Measurements from ENCODE around the gene SLC9A3. TPM values are rescaled to one million over a fixed set of nuclear protein-coding genes. Genes with fewer than 3 reads are reported as not detected.

SLC9A3 gene
- total RNA-seq, 1 experiment from 2014 or later: 1.9 TPM

DNA sequence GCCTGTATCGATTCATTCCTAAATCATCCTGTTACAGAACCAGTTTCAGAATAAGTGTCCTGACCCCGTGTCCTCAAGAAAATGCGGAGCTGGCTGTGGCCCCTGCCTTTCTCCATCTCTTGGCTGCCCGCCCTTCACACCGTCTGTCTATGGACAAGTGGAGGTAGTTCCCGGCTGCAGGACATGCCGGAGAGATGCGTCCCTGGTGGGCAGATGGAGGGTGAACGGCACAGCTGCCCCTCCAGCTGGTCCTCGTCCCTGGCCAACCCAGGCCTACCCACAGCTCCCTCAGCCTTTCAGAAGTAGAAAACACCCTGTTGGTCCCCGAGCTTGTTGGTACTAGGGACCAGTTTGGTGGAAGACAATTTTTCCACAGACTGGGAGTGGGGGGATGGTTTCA is 96.0 kb downstream of the SLC9A3 start:
- POLR2A ChIA-PET (ENCODE audit: low non-redundant PET): no interaction called here

DNA sequence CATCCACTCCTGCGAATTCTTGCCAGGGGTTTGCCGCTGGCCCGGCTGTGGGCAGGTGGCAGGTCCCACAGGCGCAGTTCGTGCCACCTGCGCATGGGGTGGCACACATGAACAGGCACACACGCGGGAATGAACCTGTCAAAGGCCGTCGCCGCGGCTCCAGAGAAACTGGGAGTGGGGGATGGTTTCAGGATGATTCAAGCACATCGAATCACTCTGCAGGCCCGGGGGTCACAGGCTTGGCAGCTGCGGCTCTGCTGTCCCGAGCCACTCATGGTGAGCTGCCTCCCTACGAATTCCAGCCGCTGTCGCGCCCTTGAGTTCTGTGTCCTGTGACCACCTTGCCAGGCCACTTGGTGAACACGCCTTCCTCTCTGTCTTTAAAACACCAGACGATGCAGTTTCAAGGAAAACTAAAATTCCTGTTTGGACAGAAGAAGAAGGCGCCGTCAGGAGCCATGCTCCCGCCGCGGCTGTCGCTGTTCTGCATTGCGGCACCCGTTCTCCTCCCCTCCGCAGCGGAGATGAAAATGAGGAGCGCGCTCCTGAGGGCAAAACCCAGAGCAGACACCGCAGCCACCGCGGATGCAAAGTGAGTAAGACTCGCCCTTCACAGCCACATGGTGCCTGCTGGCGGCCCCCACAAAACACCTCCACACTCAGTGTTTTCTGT is 96.7 kb downstream of the SLC9A3 start:
- no peak for DNase-seq (ENCODE audit: low spot score)
- intact Hi-C loops (cut with micrococcal nuclease; ENCODE audit: unreplicated experiment): no loop called here
- TF ChIP-seq, protein P1, sequence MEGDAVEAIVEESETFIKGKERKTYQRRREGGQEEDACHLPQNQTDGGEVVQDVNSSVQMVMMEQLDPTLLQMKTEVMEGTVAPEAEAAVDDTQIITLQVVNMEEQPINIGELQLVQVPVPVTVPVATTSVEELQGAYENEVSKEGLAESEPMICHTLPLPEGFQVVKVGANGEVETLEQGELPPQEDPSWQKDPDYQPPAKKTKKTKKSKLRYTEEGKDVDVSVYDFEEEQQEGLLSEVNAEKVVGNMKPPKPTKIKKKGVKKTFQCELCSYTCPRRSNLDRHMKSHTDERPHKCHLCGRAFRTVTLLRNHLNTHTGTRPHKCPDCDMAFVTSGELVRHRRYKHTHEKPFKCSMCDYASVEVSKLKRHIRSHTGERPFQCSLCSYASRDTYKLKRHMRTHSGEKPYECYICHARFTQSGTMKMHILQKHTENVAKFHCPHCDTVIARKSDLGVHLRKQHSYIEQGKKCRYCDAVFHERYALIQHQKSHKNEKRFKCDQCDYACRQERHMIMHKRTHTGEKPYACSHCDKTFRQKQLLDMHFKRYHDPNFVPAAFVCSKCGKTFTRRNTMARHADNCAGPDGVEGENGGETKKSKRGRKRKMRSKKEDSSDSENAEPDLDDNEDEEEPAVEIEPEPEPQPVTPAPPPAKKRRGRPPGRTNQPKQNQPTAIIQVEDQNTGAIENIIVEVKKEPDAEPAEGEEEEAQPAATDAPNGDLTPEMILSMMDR (conservative IDR thresholded peaks at IDR 0.05; ENCODE audit: low read depth, low read length): no peak
- no peak for TF ChIP-seq EZH2 (IDR thresholded peaks at IDR 0.05; ENCODE audit: borderline replicate concordance, low read depth, low read length, poor library complexity, severe bottlenecking)
- CTCF ChIA-PET: no interaction called here
- H3K27ac ChIP-seq (ENCODE audit: low read depth, low read length, poor library complexity, severe bottlenecking): no peak overlapping the region
- BruUV-seq (replicated peaks): no TSS peak
- H3K4me3 ChIP-seq (ENCODE audit: low read depth, low read length, poor library complexity, severe bottlenecking): no peak overlapping the region
- POLR2A ChIA-PET (ENCODE audit: low non-redundant PET): no interaction called here
- no peaks in the 10 kb centered on the region for H3K9me3 ChIP-seq (ENCODE audit: low read depth, low read length, poor library complexity, severe bottlenecking)
- no peaks in the 10 kb centered on the region for H3K36me3 ChIP-seq (ENCODE audit: insufficient read depth, low read length, poor library complexity, severe bottlenecking)
- no peaks in the 10 kb centered on the region for H3K4me1 ChIP-seq (ENCODE audit: insufficient read depth, low read length, poor library complexity, severe bottlenecking)
- no peaks in the 10 kb centered on the region for H3K27me3 ChIP-seq (replicated peaks; ENCODE audit: insufficient read depth, low read depth, low read length, poor library complexity)

More for the DNA sequence above, 96.0 kb downstream of the SLC9A3 start:
- intact Hi-C loops (cut with micrococcal nuclease; ENCODE audit: unreplicated experiment): no loop called here
- no peak for DNase-seq (ENCODE audit: low spot score)
- no peaks in the 10 kb centered on the region for H3K36me3 ChIP-seq (ENCODE audit: insufficient read depth, low read length, poor library complexity, severe bottlenecking)
- no peak overlapping the region for H3K4me3 ChIP-seq (ENCODE audit: low read depth, low read length, poor library complexity, severe bottlenecking)
- no peaks in the 10 kb centered on the region for H3K4me1 ChIP-seq (ENCODE audit: insufficient read depth, low read length, poor library complexity, severe bottlenecking)
- CTCF ChIA-PET: no interaction called here
- no peak for TF ChIP-seq EZH2 (IDR thresholded peaks at IDR 0.05; ENCODE audit: borderline replicate concordance, low read depth, low read length, poor library complexity, severe bottlenecking)
- TF ChIP-seq, protein P1 (conservative IDR thresholded peaks at IDR 0.05; ENCODE audit: low read depth, low read length): no peak
- BruUV-seq (replicated peaks): no TSS peak
- H3K27ac ChIP-seq (ENCODE audit: low read depth, low read length, poor library complexity, severe bottlenecking): no peak overlapping the region
- no peaks in the 10 kb centered on the region for H3K9me3 ChIP-seq (ENCODE audit: low read depth, low read length, poor library complexity, severe bottlenecking)
- no peaks in the 10 kb centered on the region for H3K27me3 ChIP-seq (replicated peaks; ENCODE audit: insufficient read depth, low read depth, low read length, poor library complexity)

DNA sequence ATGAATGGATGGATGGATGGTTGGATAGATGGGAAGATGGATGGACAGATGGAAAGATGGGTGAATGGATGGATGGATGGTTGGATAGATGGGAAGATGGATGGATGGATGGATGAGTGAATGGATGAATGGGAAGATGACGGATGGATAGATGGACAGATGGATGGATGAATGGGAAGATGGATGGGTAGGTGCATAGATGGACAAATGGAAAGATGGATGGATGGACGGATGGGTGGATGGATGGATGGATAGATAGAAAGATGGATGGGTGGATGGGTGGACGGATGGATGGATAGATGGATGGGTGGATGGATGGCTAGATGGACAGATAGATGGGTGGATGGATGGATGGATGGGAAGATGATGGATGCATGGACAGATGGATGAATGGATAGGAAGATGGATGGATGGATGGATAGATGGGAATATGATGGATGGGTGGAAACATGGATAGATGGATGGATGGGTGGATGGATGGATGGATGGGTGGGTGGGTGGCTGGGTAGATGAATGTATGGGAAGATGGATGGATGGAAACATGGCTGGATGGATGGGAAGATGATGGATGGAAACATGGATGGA is 97.8 kb downstream of the SLC9A3 start:
- no peaks in the 10 kb centered on the region for H3K36me3 ChIP-seq (ENCODE audit: insufficient read depth, low read length, poor library complexity, severe bottlenecking)
- H3K9me3 ChIP-seq (ENCODE audit: low read depth, low read length, poor library complexity, severe bottlenecking): no peaks in the 10 kb centered on the region
- no peak for TF ChIP-seq EZH2 (IDR thresholded peaks at IDR 0.05; ENCODE audit: borderline replicate concordance, low read depth, low read length, poor library complexity, severe bottlenecking)
- TF ChIP-seq, protein P1 (conservative IDR thresholded peaks at IDR 0.05; ENCODE audit: low read depth, low read length): no peak
- no peak overlapping the region for H3K4me3 ChIP-seq (ENCODE audit: low read depth, low read length, poor library complexity, severe bottlenecking)
- BruUV-seq (replicated peaks): no TSS peak
- no peak for DNase-seq (ENCODE audit: low spot score)
- ChIA-PET CTCF (interaction anchor here (0.8 to 1.1 kb wide), 3 partner anchors 12 to 238 kb away, joined by 3 to 5 read pairs (median 3); no protein-coding TSS in a partner anchor), POLR2A (ENCODE audit: low non-redundant PET) (no interaction called here)
- H3K27ac ChIP-seq (ENCODE audit: low read depth, low read length, poor library complexity, severe bottlenecking): no peak overlapping the region
- H3K4me1 ChIP-seq (ENCODE audit: insufficient read depth, low read length, poor library complexity, severe bottlenecking): no peaks in the 10 kb centered on the region
- intact Hi-C loops (cut with micrococcal nuclease; ENCODE audit: unreplicated experiment): no loop called here
- no peaks in the 10 kb centered on the region for H3K27me3 ChIP-seq (replicated peaks; ENCODE audit: insufficient read depth, low read depth, low read length, poor library complexity)

All from A673 (cell line).